Measurements from ENCODE around the gene MN1. TPM values are rescaled to one million over a fixed set of nuclear protein-coding genes. Genes with fewer than 3 reads are reported as not detected.

Gene MN1
- total and polyA plus RNA-seq, 2 of the 4 experiments (the other 2 are of a cell fraction), result 0.36 to 1.3 TPM

GRCh38 chr22:27848005-27848404 is 46.4 kb upstream of the MN1 start:
- Histone ChIP-seq H2BK120ac (ENCODE audit: low read depth, low read length) (no peak overlapping the region), H3K23ac (ENCODE audit: low read depth, low read length) (no peak overlapping the region), H3K4me2 (ENCODE audit: low read depth, low read length) (no peak overlapping the region), H3K27me3 (ENCODE audit: control insufficient read depth, insufficient read depth, low read length) (no peaks in the 10 kb centered on the region), H3K4ac (ENCODE audit: low read depth, low read length) (no peak overlapping the region), H3K14ac (replicated peaks; ENCODE audit: low read depth, low read length) (no peak overlapping the region; the same call in 1 of the 2 replicates), H2AK5ac (ENCODE audit: low read depth, low read length) (no peak overlapping the region), H3K27ac (ENCODE audit: insufficient read depth, low read length) (no peak overlapping the region), H3K9ac (ENCODE audit: low read depth, low read length) (no peak overlapping the region), H3K18ac (ENCODE audit: low read depth, low read length) (no peak overlapping the region), H3K79me1 (ENCODE audit: low read depth in 1 of 2, low read length in 2 of 2) (peaks cover 8 to 49% of the 10 kb centered on the region in 2 experiments; a peak in 3 of 4 replicates), H3K56ac (ENCODE audit: extremely low read depth, insufficient read depth, low read length) (no peak overlapping the region), H4K20me1 (ENCODE audit: insufficient read depth, low read length) (no peaks in the 10 kb centered on the region), H3K4me3 (ENCODE audit: insufficient read depth, low read depth, low read length) (no peak overlapping the region), H4K8ac (ENCODE audit: low read depth in 2 of 2, low read length in 2 of 2) (no peak overlapping the region), H3K9me3 (ENCODE audit: control insufficient read depth, insufficient read depth, low read length) (no peaks in the 10 kb centered on the region), H2BK20ac (ENCODE audit: low read depth, low read length) (no peak overlapping the region), H4K91ac (ENCODE audit: insufficient read depth, low read depth, low read length) (no peak overlapping the region), H2BK15ac (ENCODE audit: low read depth, low read length) (no peak overlapping the region), H4K5ac (ENCODE audit: low read depth, low read length) (no peak overlapping the region), H3K4me1 (ENCODE audit: control insufficient read depth, insufficient read depth, low read length) (peaks cover 16% of the 10 kb centered on the region), H3K9me1 (ENCODE audit: insufficient read depth, low read length) (peaks cover 36% of the 10 kb centered on the region), H2AK9ac (replicated peaks; ENCODE audit: low read depth, low read length, poor library complexity) (no peak overlapping the region), H3K36me3 (ENCODE audit: control insufficient read depth, insufficient read depth, low read length) (peaks cover 23% of the 10 kb centered on the region), H2AFZ (replicated peaks; ENCODE audit: low read length, poor library complexity) (no peak overlapping the region), H2BK5ac (ENCODE audit: low read depth, low read length, poor library complexity, severe bottlenecking) (no peak overlapping the region)
- DNase-seq (no peak), ATAC-seq (ENCODE audit: low read depth) (no peak)
- no CpG with 5 or more reads among the region's 1 CpG for WGBS, 2 experiments (ENCODE audit: extremely low coverage in 2 of 2, insufficient read length in 1 of 2)
- dilution Hi-C loops (cut with HindIII; ENCODE audit: low sequenced_read_pairs, unreplicated experiment) (no loop called here), in situ Hi-C loops (cut with MboI; ENCODE audit: low sequenced_read_pairs) (no loop called here), intact Hi-C loops (cut with micrococcal nuclease) (no loop called here)
- ChIA-PET CTCF (no interaction called here), POLR2A (ENCODE audit: unreplicated experiment) (interaction anchor here (0.6 kb wide), 1 partner anchor 1386 kb away, joined by 12 read pairs; no protein-coding TSS in a partner anchor)
- TF ChIP-seq MAFK (IDR thresholded peaks at IDR 0.05; ENCODE audit: low read depth, low read length) (no peak), CHD1 (IDR thresholded peaks at IDR 0.05; ENCODE audit: low read depth, low read length) (no peak), USF2 (IDR thresholded peaks at IDR 0.05; ENCODE audit: low read depth, low read length) (no peak), CEBPB (IDR thresholded peaks at IDR 0.05; ENCODE audit: low read depth, low read length) (no peak), SMC3 (IDR thresholded peaks at IDR 0.05; ENCODE audit: low read depth, low read length) (no peak), RCOR1 (IDR thresholded peaks at IDR 0.05; ENCODE audit: insufficient replicate concordance, low read length) (no peak), CTCF (conservative IDR thresholded peaks at IDR 0.05; ENCODE audit: low read depth, low read length) (no peak), POLR2A (IDR thresholded peaks at IDR 0.05; ENCODE audit: low read depth, low read length) (no peak), BHLHE40 (IDR thresholded peaks at IDR 0.05; ENCODE audit: low read depth, low read length) (no peak), ELK1 (IDR thresholded peaks at IDR 0.05; ENCODE audit: borderline replicate concordance, low read depth, low read length) (no peak), RAD21 (IDR thresholded peaks at IDR 0.05; ENCODE audit: low read length) (no peak), NFE2L2 (IDR thresholded peaks at IDR 0.05; ENCODE audit: low read depth, low read length) (no peak), MAZ (IDR thresholded peaks at IDR 0.05; ENCODE audit: borderline replicate concordance, low read depth, low read length) (no peak), MXI1 (IDR thresholded peaks at IDR 0.05; ENCODE audit: borderline replicate concordance, low read depth, low read length) (no peak), RFX5 (IDR thresholded peaks at IDR 0.05; ENCODE audit: low read depth, low read length) (no peak), FOS (IDR thresholded peaks at IDR 0.05; ENCODE audit: low read depth, low read length) (no peak)
- no TSS peak for BruUV-seq (replicated peaks)
